ENCODE data around the gene AARS2. TPM values are rescaled to one million over a fixed set of nuclear protein-coding genes. Genes with fewer than 3 reads are reported as not detected.

AARS2 gene
- total RNA-seq: 10 to 100 TPM in 2 of 5 donors, 1 to 10 TPM in 3; 6.4 to 19.3 (median 8.0) TPM
- polyA plus RNA-seq: 1 to 10 TPM; 2.9 to 4.2 (median 3.1) TPM
- long read RNA-seq, donor 1: 0 reads
- long read RNA-seq, donor 2: 0 reads
- long read RNA-seq, donor 3: 0 reads
- long read RNA-seq, donor 4: 0 reads
- long read RNA-seq, donor 5, partial matches to known transcripts: 0 of 2 reads
- long read RNA-seq, donor 5, other reads (novel, unspliced or antisense): 0 of 2 reads
- long read RNA-seq, donor 6: 0 reads
- long read RNA-seq, donor 7: 0 reads
- long read RNA-seq, donor 8, partial matches to known transcripts: 0 of 2 reads
- long read RNA-seq, donor 8, other reads (novel, unspliced or antisense): 0 of 2 reads
- long read RNA-seq, donor 9: 0 reads
- long read RNA-seq, donor 10, partial matches to known transcripts: 0 of 1 reads
- long read RNA-seq, donor 10, other reads (novel, unspliced or antisense): 0 of 1 reads

- peak within 1 kb of the TSS; percentile 40 to 87 (median 80) for H3K27ac ChIP-seq
- H3K36me3 ChIP-seq: peaks cover 30 to 37% (median 33%) of the 10 kb centered on the region in 4 donors
- DNase-seq: peak; percentile 88 to 96
- H3K27me3 ChIP-seq: peaks cover 0 to 6% (median 4%) of the 10 kb centered on the region in 3 donors
- no peaks in the 10 kb centered on the region for H3K9me3 ChIP-seq
- H3K4me1 ChIP-seq: peaks cover 6 to 16% (median 13%) of the 10 kb centered on the region in 4 donors
- intact Hi-C loops (cut with DNase I; ENCODE audit: low total_unique reads): no loop called here
- TF ChIP-seq, protein P1, sequence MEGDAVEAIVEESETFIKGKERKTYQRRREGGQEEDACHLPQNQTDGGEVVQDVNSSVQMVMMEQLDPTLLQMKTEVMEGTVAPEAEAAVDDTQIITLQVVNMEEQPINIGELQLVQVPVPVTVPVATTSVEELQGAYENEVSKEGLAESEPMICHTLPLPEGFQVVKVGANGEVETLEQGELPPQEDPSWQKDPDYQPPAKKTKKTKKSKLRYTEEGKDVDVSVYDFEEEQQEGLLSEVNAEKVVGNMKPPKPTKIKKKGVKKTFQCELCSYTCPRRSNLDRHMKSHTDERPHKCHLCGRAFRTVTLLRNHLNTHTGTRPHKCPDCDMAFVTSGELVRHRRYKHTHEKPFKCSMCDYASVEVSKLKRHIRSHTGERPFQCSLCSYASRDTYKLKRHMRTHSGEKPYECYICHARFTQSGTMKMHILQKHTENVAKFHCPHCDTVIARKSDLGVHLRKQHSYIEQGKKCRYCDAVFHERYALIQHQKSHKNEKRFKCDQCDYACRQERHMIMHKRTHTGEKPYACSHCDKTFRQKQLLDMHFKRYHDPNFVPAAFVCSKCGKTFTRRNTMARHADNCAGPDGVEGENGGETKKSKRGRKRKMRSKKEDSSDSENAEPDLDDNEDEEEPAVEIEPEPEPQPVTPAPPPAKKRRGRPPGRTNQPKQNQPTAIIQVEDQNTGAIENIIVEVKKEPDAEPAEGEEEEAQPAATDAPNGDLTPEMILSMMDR (IDR thresholded peaks at IDR 0.05): peak in 5 of 7 experiments; percentile 82 to 96 (median 91)
- no peak for TF ChIP-seq POLR2A (IDR thresholded peaks at IDR 0.05)
- peak; percentile 77 to 95 (median 90) for TF ChIP-seq POLR2AphosphoS5 (IDR thresholded peaks at IDR 0.05)
- no peak for TF ChIP-seq EP300 (IDR thresholded peaks at IDR 0.05)
- H3K4me3 ChIP-seq: peak within 1 kb of the TSS; percentile 75 to 91 (median 86)
- 2 to 3% (median 3%) methylated on average over 45 to 52 of the region's 52 CpGs for WGBS, 5 donors
These were observed at the start of gene AARS2 for GRCh38 chr6:44312901-44313788. Gene AARS2 (minus strand): TSS chr6:44313347. CDS start chr6:44313323, 24 bp downstream.

GRCh38 chr6:44361947-44362346, 48.8 kb upstream of the AARS2 start:
- 81 to 90% (median 83%) methylated on average over 6 of the region's 6 CpGs for WGBS, 5 donors
- peaks cover 0 to 16% (median 0%) of the 10 kb centered on the region in 3 donors for H3K27me3 ChIP-seq
- DNase-seq: no peak
- intact Hi-C loops (cut with DNase I; ENCODE audit: low total_unique reads): no loop called here
- no peaks in the 10 kb centered on the region for H3K9me3 ChIP-seq
- H3K4me3 ChIP-seq: no peak overlapping the region
- TF ChIP-seq, protein P1 (IDR thresholded peaks at IDR 0.05): no peak
- TF ChIP-seq EP300 (IDR thresholded peaks at IDR 0.05) (no peak), POLR2A (IDR thresholded peaks at IDR 0.05) (no peak), POLR2AphosphoS5 (IDR thresholded peaks at IDR 0.05) (no peak)
- no peaks in the 10 kb centered on the region for H3K4me1 ChIP-seq
- H3K36me3 ChIP-seq: no peaks in the 10 kb centered on the region
- no peak overlapping the region for H3K27ac ChIP-seq

DNA sequence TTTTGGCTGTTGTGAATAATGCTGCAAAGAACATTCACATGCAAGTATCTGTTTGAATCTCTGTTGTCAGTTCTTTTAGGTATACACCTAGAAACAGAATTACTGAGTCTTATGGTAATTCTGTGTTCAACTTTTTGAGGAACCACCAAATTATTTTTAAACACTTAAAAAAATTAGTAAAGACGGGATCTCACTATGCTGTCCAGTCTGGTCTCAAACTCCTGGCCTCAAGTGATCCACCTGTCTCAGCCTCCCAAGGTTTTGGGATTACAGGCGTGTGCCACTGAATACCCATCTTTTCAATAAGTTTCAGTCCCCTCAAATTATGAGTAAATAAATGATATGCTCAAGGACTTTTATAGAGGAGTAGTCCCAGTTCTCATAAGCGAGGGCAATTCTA, 46.8 kb upstream of the AARS2 start:
- Histone ChIP-seq H3K27me3 (peaks cover 0 to 14% (median 0%) of the 10 kb centered on the region in 3 donors), H3K36me3 (no peaks in the 10 kb centered on the region), H3K9me3 (peaks cover 0 to 4% (median 0%) of the 10 kb centered on the region in 4 donors), H3K27ac (no peak overlapping the region), H3K4me3 (no peak overlapping the region), H3K4me1 (no peaks in the 10 kb centered on the region)
- no peak for TF ChIP-seq POLR2AphosphoS5 (IDR thresholded peaks at IDR 0.05)
- no peak for DNase-seq
- 78 to 88% (median 86%) methylated on average over 3 of the region's 3 CpGs for WGBS, 5 donors
- intact Hi-C loops (cut with DNase I; ENCODE audit: low total_unique reads): no loop called here

GRCh38 chr6:44356487-44356886, 43.3 kb upstream of the AARS2 start:
- DNase-seq: no peak
- Histone ChIP-seq H3K9me3 (peaks cover 0 to 4% (median 0%) of the 10 kb centered on the region in 4 donors), H3K4me1 (no peaks in the 10 kb centered on the region), H3K27me3 (peaks cover 0 to 14% (median 0%) of the 10 kb centered on the region in 3 donors), H3K4me3 (no peak overlapping the region), H3K36me3 (no peaks in the 10 kb centered on the region), H3K27ac (no peak overlapping the region)
- WGBS, 5 donors: 42 to 68% (median 50%) methylated on average over 1 of the region's 1 CpG
- TF ChIP-seq POLR2AphosphoS5 (IDR thresholded peaks at IDR 0.05) (no peak), EP300 (IDR thresholded peaks at IDR 0.05) (no peak), POLR2A (IDR thresholded peaks at IDR 0.05) (no peak)
- TF ChIP-seq, protein P1 (IDR thresholded peaks at IDR 0.05): no peak
- intact Hi-C loops (cut with DNase I; ENCODE audit: low total_unique reads): no loop called here
